GM13977 (cell line): Measurements from ENCODE around the gene PACS2.

Source experiments
- DNase-seq: peaks from one replicate; pipeline ENCODE4 v3.0.0; 2012; ENCODE audit warnings: low spot score
- in situ Hi-C: fragments of 300-500 bp; cut with MboI; formaldehyde crosslinking; loops from one replicate; pipeline ENCODE4 v1.12.0; 2022; ENCODE audit warnings: low sequenced_read_pairs, low pct_unique_long_range_greater_than_20kb, mixed read lengths, inconsistent platforms; ENCODE audit not compliant: unreplicated experiment
- TF ChIP-seq, protein P1 (sequence below): IDR thresholded peaks from 2 replicates; pipeline ENCODE4 v1.5.1; 2012; ENCODE audit warnings: mild to moderate bottlenecking, control low read depth; ENCODE audit not compliant: insufficient read depth; ENCODE audit errors: extremely low read depth, missing control alignments

PACS2 gene

DNA sequence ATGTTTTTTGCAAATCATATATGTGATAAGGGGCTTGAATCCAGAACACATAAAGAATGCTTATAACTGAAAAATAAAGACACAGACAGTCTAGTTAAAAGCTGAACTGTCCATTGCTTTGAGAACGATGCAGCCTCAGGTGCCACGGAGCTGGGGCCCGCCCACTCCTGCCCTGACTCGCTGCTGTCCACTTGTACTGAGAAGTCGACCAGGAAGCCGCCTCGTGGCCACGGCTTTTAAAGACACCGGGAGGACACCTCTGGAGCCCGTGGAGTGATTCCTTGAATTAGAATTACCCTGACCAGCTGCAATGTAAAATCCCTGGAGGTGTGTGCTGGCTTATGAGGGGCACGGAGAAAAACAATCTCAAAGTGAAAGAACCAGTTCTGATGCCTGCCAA, 59.8 kb downstream of the PACS2 start:
- in situ Hi-C loops: loop anchor here (10.0 kb wide), 1 partner anchor 120 kb away; the partner anchor contains the start of gene TEDC1
- TF ChIP-seq, protein P1, sequence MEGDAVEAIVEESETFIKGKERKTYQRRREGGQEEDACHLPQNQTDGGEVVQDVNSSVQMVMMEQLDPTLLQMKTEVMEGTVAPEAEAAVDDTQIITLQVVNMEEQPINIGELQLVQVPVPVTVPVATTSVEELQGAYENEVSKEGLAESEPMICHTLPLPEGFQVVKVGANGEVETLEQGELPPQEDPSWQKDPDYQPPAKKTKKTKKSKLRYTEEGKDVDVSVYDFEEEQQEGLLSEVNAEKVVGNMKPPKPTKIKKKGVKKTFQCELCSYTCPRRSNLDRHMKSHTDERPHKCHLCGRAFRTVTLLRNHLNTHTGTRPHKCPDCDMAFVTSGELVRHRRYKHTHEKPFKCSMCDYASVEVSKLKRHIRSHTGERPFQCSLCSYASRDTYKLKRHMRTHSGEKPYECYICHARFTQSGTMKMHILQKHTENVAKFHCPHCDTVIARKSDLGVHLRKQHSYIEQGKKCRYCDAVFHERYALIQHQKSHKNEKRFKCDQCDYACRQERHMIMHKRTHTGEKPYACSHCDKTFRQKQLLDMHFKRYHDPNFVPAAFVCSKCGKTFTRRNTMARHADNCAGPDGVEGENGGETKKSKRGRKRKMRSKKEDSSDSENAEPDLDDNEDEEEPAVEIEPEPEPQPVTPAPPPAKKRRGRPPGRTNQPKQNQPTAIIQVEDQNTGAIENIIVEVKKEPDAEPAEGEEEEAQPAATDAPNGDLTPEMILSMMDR: no peak
- no peak for DNase-seq

DNA sequence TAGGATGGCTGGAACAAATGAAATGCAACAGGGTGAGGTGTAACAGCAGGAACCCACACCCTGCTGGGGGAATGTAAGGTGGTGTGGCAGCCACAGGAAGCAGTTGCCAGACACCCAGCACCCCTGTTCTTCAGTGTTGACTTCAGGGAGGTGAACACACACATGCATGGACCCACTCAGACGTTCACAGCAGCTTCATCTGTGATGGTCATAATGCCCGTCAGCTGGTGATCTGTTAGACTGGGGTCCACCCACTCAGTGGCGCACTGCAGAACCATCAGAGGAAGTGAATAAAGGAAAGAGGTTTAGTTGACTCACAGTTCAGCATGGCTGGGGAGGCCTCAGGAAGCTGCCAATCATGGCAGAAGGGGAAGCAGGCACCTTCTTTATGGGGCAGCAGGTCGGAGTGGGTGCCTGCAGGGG, 61.1 kb downstream of the PACS2 start:
- DNase-seq: no peak
- in situ Hi-C loops: loop anchor here (10.0 kb wide), 1 partner anchor 119 kb away; the partner anchor contains the start of gene TEDC1
- TF ChIP-seq, protein P1: no peak

DNA sequence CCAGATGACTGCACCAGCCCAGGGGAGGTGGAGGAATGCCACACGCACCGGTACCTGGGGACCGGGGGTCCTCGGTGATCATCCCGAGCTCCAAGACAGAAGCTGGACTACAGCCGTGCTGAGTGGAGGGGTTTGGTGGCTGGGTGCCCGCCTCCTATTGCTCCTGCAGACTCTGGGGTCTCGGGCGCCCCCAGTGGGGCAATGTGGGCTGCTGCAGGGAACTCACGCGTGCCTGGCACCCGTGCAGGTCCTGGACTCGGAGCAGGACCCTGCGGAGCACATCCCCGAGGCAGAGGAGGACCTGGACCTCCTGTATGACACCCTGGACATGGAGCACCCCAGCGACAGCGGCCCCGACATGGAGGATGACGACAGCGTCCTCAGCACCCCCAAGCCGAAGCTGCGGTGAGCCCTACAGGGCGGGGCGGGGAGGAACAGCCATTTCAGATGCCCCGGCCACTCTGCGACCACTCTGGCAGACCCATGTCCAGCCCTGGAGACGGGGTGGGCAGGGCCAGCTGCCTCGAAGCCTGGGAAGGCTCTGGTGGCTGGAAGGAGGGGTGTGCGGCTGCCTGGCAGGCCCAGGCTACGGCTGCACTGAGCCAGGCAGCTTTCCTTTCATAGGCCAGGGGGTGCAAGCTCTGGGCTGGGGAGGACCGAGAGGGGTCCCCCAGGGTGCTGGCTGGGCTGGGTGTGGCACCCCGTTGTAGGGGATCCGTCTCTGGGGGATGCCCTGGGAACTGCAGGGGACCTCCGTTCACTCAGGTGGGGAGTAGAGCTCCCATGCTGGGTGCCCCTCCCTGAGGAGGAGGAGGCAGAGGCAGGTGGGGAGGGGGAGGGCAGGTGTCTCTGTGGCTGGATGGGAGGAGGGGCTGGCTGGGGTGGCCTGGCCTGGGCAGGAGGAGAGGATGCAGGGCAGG, 62.2 kb downstream of the PACS2 start:
- in situ Hi-C loops: loop anchor here (10.0 kb wide), 1 partner anchor 118 kb away; the partner anchor contains the start of gene TEDC1
- TF ChIP-seq, protein P1: no peak
- no peak for DNase-seq

DNA sequence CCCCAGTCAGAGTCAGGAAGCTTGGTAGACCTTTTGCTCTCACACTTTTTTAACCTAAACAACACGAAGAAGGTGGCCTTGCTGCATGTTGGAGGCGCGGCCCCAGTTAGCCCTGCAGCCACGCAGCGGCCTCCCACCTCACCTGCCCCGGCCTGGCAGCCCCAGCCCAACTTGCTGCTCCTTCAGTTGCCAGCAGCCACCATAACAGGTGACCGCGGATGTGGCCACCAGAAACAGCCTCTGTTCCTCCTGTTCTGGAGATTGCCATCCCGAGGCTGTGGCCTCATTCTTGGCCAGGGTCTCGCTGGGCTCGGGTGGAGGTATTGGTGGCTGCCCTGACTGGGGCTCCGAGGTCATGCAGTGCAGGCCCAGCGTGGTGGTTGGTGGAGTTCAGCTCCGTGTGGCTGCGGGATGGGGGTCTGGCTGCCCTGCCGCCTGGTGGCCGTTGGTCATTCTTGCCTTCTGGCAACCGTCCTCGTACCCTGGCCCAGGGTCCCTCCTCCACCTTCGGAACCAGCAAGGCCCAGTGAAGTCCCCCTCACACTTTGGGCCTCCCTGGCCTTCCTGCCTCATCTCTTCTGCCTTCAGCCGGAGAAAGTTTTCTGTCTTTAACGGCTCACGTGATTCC, 63.1 kb downstream of the PACS2 start:
- DNase-seq: no peak
- in situ Hi-C loops: loop anchor here (10.0 kb wide), 1 partner anchor 117 kb away; the partner anchor contains the start of gene TEDC1
- TF ChIP-seq, protein P1: no peak

DNA sequence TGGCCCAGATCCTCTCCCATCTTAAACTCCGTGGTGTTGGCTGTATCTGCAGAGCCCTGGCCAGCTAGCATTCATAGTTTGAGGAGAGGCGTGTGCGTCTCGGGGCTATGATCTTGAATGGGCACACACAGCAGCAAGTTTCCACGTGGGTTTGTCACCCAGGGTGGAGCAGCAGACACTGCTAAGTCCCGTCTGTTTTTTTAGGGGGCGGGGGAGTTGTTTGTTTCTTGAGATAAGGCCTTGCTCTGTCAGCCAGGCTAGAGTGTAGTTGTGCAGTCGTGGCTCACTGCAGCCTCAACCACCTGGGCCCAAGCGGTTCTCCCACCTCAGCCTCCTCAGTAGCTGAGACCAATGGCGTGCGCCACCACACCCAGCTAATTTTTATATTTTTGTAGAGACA, 63.7 kb downstream of the PACS2 start:
- TF ChIP-seq, protein P1: no peak
- in situ Hi-C loops: loop anchor here (10.0 kb wide), 1 partner anchor 117 kb away; the partner anchor contains the start of gene TEDC1
- no peak for DNase-seq

DNA sequence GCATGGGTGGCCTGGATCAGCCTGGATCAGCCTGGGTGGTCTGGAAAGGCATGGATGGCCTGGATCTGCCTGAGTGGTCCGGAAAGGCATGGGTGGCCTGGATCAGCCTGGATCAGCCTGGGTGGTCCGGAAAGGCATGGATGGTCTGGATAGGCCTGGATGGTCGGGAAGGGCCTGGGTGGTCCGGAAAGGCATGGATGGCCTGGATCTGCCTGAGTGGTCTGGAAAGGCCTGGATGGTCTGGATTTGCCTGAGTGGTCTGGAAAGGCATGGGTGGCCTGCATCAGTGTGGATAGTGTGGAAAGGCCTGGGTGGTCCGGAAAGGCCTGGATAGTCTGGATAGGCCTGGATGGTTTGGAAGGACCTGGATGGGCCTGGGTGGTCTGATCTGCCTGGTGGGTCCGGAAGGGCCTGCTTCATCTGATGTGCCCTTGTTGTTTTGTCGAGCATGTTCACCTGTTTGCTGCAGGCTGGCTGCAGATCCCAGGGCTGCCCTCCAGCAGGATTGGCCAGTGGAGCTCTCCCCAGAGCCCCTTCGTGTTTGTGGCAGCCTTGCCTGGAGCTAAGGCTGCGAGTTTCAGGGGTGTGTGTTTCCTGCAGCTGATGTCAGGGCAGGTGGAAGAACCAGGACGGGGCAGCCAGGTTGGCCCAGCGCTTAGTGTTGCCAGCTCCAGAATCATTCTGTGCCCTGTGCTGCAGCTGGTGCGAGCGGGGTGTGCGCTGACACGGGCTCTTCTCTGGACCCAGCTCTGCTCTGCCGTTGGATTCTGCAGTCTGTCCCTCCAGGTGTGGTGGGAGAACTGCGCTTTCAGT, 64.5 kb downstream of the PACS2 start:
- no peak for DNase-seq
- TF ChIP-seq, protein P1: no peak
- in situ Hi-C loops: loop anchor here (10.0 kb wide), 1 partner anchor 116 kb away; the partner anchor contains the start of gene TEDC1
